Breast epithelium (tissue), 3 donors: ENCODE results near the gene CNN2.
A peak's percentile ranks its signal among the peaks of the same experiment; 100 is the strongest.

Source experiments
- CTCF ChIP-seq, 3 donors: fragments of 450-650 bp; IDR thresholded peaks; one replicate each; pipeline ENCODE4 v1.5.1; 2016 to 2017; ENCODE audit warnings: antibody characterized with exemption in 3 of 3, mild to moderate bottlenecking in 3 of 3, moderate library complexity in 3 of 3
- POLR2A ChIP-seq: fragments of 450-650 bp; IDR thresholded peaks from one replicate; pipeline ENCODE4 v1.6.1; 2016; ENCODE audit warnings: antibody characterized with exemption, mild to moderate bottlenecking, moderate library complexity
- POLR2AphosphoS5 ChIP-seq, 3 donors: sonication (generic); formaldehyde crosslinking; IDR thresholded peaks; one replicate each; pipeline ENCODE4 v1.6.1; 2017; ENCODE audit warnings: antibody characterized with exemption in 3 of 3

GRCh38 chr19:996051-996838 is 30.2 kb upstream of the CNN2 start:
- TF ChIP-seq CTCF (IDR thresholded peaks at IDR 0.05), result no peak
- TF ChIP-seq POLR2AphosphoS5 (IDR thresholded peaks at IDR 0.05), result peak in 1 of 3 donors; percentile 6
- no peak for TF ChIP-seq POLR2A
